WTC11 (cell line): ENCODE results near the gene NAA40. TPM values are rescaled to one million over a fixed set of nuclear protein-coding genes. Genes with fewer than 3 reads are reported as not detected.
A peak's percentile ranks its signal among the peaks of the same experiment; 100 is the strongest.

Experiments used
- ATAC-seq: fragments of 200-7000 bp; cut with Tn5 transposase; 2 replicates; pipeline ENCODE4 v1.10.0; 2021; ENCODE audit warnings: mild to moderate bottlenecking, moderate library complexity
- Bru-seq: library from RNA; stranded (reverse); fragments of 400-500 nt; gene quantifications from one replicate; lab custom pipeline; 2021; lab: Mats Ljungman, UMichigan
- CTCF ChIA-PET: fragments of 300-600 bp; sonication (Branson Sonifier 250); formaldehyde crosslinking; loops from one replicate; lab custom pipeline; 2021; ENCODE audit warnings: antibody characterized with exemption; lab: Charles Lee
- POLR2A ChIA-PET: fragments of 350-600 bp; sonication (Branson Sonifier 250); formaldehyde crosslinking; loops from one replicate; lab custom pipeline; 2021; ENCODE audit warnings: antibody characterized with exemption; lab: Charles Lee
- DNase-seq: peaks from one replicate; pipeline ENCODE4 v3.0.0; 2021; ENCODE audit warnings: low spot score
- H3K27ac Mint-ChIP-seq: 2 replicates; pipeline ENCODE4 v1.8.0; 2021; ENCODE audit warnings: mixed read lengths
- H3K27me3 Mint-ChIP-seq: 2 replicates; pipeline ENCODE4 v1.8.0; 2021; ENCODE audit warnings: low read depth, mild to moderate bottlenecking, moderate library complexity, mixed read lengths
- H3K36me3 Mint-ChIP-seq: 2 replicates; pipeline ENCODE4 v1.8.0; 2021; ENCODE audit warnings: mixed read lengths
- H3K4me1 Mint-ChIP-seq: 2 replicates; pipeline ENCODE4 v1.8.0; 2022; ENCODE audit warnings: mixed read lengths
- H3K4me3 Mint-ChIP-seq: 2 replicates; pipeline ENCODE4 v1.8.0; 2021; ENCODE audit warnings: mild to moderate bottlenecking, moderate library complexity, mixed read lengths
- H3K9me3 Mint-ChIP-seq: 2 replicates; pipeline ENCODE4 v1.8.0; 2021; ENCODE audit warnings: mixed read lengths
- AR ChIP-seq: fragments of 250-450 bp; sonication (Bioruptor Pico); IDR thresholded peaks from 2 replicates; pipeline ENCODE4 v1.9.0; 2021; ENCODE audit warnings: mild to moderate bottlenecking
- ATF1 ChIP-seq: sonication (generic); formaldehyde crosslinking; IDR thresholded peaks from 2 replicates; pipeline ENCODE4 v1.8.1; 2023; ENCODE audit warnings: mild to moderate bottlenecking, moderate library complexity, missing genetic modification reagents
- CREM ChIP-seq: sonication (generic); formaldehyde crosslinking; IDR thresholded peaks from 2 replicates; pipeline ENCODE4 v1.8.1; 2022; ENCODE audit warnings: mild to moderate bottlenecking, missing genetic modification reagents, moderate library complexity
- E2F1 ChIP-seq: sonication (generic); formaldehyde crosslinking; IDR thresholded peaks from 2 replicates; pipeline ENCODE4 v1.8.0; 2022; ENCODE audit warnings: mild to moderate bottlenecking, missing genetic modification reagents
- E2F5 ChIP-seq: sonication (generic); formaldehyde crosslinking; IDR thresholded peaks from 2 replicates; pipeline ENCODE4 v1.8.1; 2022; ENCODE audit warnings: mild to moderate bottlenecking, moderate library complexity, missing genetic modification reagents
- FOXK1 ChIP-seq: sonication (generic); formaldehyde crosslinking; IDR thresholded peaks from 2 replicates; pipeline ENCODE4 v1.8.0; 2022; ENCODE audit warnings: mild to moderate bottlenecking, moderate library complexity, missing genetic modification reagents
- FOXP1 ChIP-seq: sonication (generic); formaldehyde crosslinking; IDR thresholded peaks from 2 replicates; pipeline ENCODE4 v1.8.0; 2022; ENCODE audit warnings: missing genetic modification reagents, mild to moderate bottlenecking, moderate library complexity, borderline replicate concordance
- GRHL2 ChIP-seq: fragments of 250-450 bp; sonication (Bioruptor Pico); IDR thresholded peaks from 2 replicates; pipeline ENCODE4 v1.8.0; 2022; ENCODE audit warnings: mild to moderate bottlenecking, moderate library complexity; ENCODE audit not compliant: insufficient replicate concordance, severe bottlenecking
- KAT7 ChIP-seq: sonication (generic); formaldehyde crosslinking; IDR thresholded peaks from 2 replicates; pipeline ENCODE4 v1.8.1; 2023; ENCODE audit warnings: missing genetic modification reagents, mild to moderate bottlenecking, borderline replicate concordance
- MAX ChIP-seq: sonication (generic); formaldehyde crosslinking; IDR thresholded peaks from 2 replicates; pipeline ENCODE4 v1.8.0; 2022; ENCODE audit warnings: mild to moderate bottlenecking, missing genetic modification reagents
- NFE2L1 ChIP-seq: sonication (generic); formaldehyde crosslinking; IDR thresholded peaks from 2 replicates; pipeline ENCODE4 v1.8.1; 2023; ENCODE audit warnings: missing genetic modification reagents
- NFYB ChIP-seq: sonication (generic); formaldehyde crosslinking; conservative IDR thresholded peaks from 2 replicates; pipeline ENCODE4 v1.8.0; 2022; ENCODE audit warnings: low read depth, missing genetic modification reagents
- PRRX2 ChIP-seq: fragments of 250-450 bp; sonication (Bioruptor Pico); IDR thresholded peaks from 2 replicates; pipeline ENCODE4 v1.8.0; 2021; ENCODE audit warnings: mild to moderate bottlenecking
- RELA ChIP-seq: sonication (generic); formaldehyde crosslinking; IDR thresholded peaks from 2 replicates; pipeline ENCODE4 v1.8.1; 2022; ENCODE audit warnings: missing genetic modification reagents, mild to moderate bottlenecking, borderline replicate concordance
- SP1 ChIP-seq: sonication (generic); formaldehyde crosslinking; conservative IDR thresholded peaks from 2 replicates; pipeline ENCODE4 v1.8.1; 2022; ENCODE audit warnings: missing genetic modification reagents
- USF1 ChIP-seq: sonication (generic); formaldehyde crosslinking; IDR thresholded peaks from 2 replicates; pipeline ENCODE4 v1.8.0; 2022; ENCODE audit warnings: mild to moderate bottlenecking, missing genetic modification reagents
- USF2 ChIP-seq: sonication (generic); formaldehyde crosslinking; IDR thresholded peaks from 2 replicates; pipeline ENCODE4 v1.8.1; 2023; ENCODE audit warnings: mild to moderate bottlenecking, missing genetic modification reagents, moderate library complexity
- ZNF423 ChIP-seq: fragments of 250-450 bp; sonication (Bioruptor Pico); IDR thresholded peaks from 2 replicates; pipeline ENCODE4 v2.1.2; 2022; ENCODE audit warnings: mild to moderate bottlenecking, moderate library complexity
- long read RNA-seq, 3 experiments: library from RNA in 1 of 3; library from capped mRNA in 1 of 3; library from polyadenylated mRNA in 1 of 3; unstranded in 2 of 3; stranded (forward) in 1 of 3; transcript quantifications; one replicate each; pipeline ENCODE4 v2.0.0, GENCODE V29; 2021
- total RNA-seq: library from RNA; stranded (reverse); gene quantifications from 3 replicates; pipeline ENCODE4 v1.2.3, GENCODE V29; 2021

NAA40 gene
- total RNA-seq, result 31.1 to 32.7 TPM (median 31.8 TPM) in 3 replicates
- Bru-seq, nascent RNA, result percentile 76 among the genes with signal in this experiment
- long read RNA-seq, experiment 1, full-length matches to known transcripts, result 101 of 149 reads
- long read RNA-seq, experiment 1, partial matches to known transcripts, result 18 of 149 reads
- long read RNA-seq, experiment 1, other reads (novel, unspliced or antisense), result 30 of 149 reads
- long read RNA-seq, experiment 2, transcript NAA40-202 (8 exons, 3,664 nt), result major isoform, 7 of 25 reads
- long read RNA-seq, experiment 2, partial matches to known transcripts, result 2 of 25 reads
- long read RNA-seq, experiment 2, other reads (novel, unspliced or antisense), result 13 of 25 reads
- long read RNA-seq, experiment 3, transcript NAA40-202 (8 exons, 3,664 nt), result major isoform, 9 of 11 reads
- long read RNA-seq, experiment 3, partial matches to known transcripts, result 0 of 11 reads
- long read RNA-seq, experiment 3, other reads (novel, unspliced or antisense), result 1 of 11 reads

- Mint-ChIP-seq H3K27ac (peak within 1 kb of the TSS; percentile 99), H3K4me3 (peak within 1 kb of the TSS; percentile 95), H3K9me3 (no peaks in the 10 kb centered on the region), H3K36me3 (no peaks in the 10 kb centered on the region), H3K4me1 (peaks cover 19% of the 10 kb centered on the region), H3K27me3 (peaks cover 5% of the 10 kb centered on the region; the same call in 1 of the 2 replicates)
- ATAC-seq, result peak; percentile 88
- ChIA-PET POLR2A (interaction anchor here (0.6 to 1.5 kb wide), 2 partner anchors 19 to 21 kb away, joined by 3 to 8 read pairs; partner anchors contain the start of gene RCOR2), CTCF (interaction anchor here (0.6 to 3.6 kb wide), 11 partner anchors 14 to 211 kb away, joined by 3 to 21 read pairs (median 3); partner anchors contain the start of gene ZFTA)
- TF ChIP-seq E2F1 (CRISPR knock-in tag) (0 out of 2 replicates have a peak, but pooled peaks have one; percentile 23), ATF1 (peak; percentile 64; the same call in 1 of the 2 replicates), FOXK1 (CRISPR knock-in tag) (peak; percentile 71; the same call in 1 of the 2 replicates), PRRX2 (CRISPR knock-in tag) (no peak), GRHL2 (CRISPR knock-in tag) (no peak), FOXP1 (CRISPR knock-in tag) (peak; percentile 55; the same call in 1 of the 2 replicates), NFE2L1 (CRISPR knock-in tag) (peak; percentile 55; the same call in 1 of the 2 replicates), ZNF423 (CRISPR knock-in tag) (peak; percentile 48; the same call in 1 of the 2 replicates), AR (CRISPR knock-in tag) (no peak), USF2 (peak; percentile 94), KAT7 (no peak), USF1 (peak; percentile 93), MAX (CRISPR knock-in tag) (peak; percentile 46; the same call in 1 of the 2 replicates), NFYB (CRISPR knock-in tag) (0 out of 2 replicates have a peak, but pooled peaks have one; percentile 22), CREM (CRISPR knock-in tag) (peak; percentile 95; the same call in 1 of the 2 replicates), RELA (CRISPR knock-in tag) (no peak), E2F5 (CRISPR knock-in tag) (peak; percentile 89), SP1 (CRISPR knock-in tag) (peak; percentile 99)
- DNase-seq, result peak; percentile 95
Observed at GRCh38 chr11:63938479-63939396, at the start of gene NAA40. Gene NAA40, plus strand, starts transcription at chr11:63939002. Its CDS starts 95 bp downstream, at chr11:63939097.
